ENCODE data around the gene CATSPERZ. TPM values are rescaled to one million over a fixed set of nuclear protein-coding genes. Genes with fewer than 3 reads are reported as not detected.
"Not testable (repeated sequence)": the region's sequence is repeated elsewhere in the genome, so short reads cannot be mapped to it uniquely, and the experiment has no call there.

Gene CATSPERZ
- total RNA-seq, 2 experiments from 2014 or later, result 0.39 TPM; not detected in 1

DNA sequence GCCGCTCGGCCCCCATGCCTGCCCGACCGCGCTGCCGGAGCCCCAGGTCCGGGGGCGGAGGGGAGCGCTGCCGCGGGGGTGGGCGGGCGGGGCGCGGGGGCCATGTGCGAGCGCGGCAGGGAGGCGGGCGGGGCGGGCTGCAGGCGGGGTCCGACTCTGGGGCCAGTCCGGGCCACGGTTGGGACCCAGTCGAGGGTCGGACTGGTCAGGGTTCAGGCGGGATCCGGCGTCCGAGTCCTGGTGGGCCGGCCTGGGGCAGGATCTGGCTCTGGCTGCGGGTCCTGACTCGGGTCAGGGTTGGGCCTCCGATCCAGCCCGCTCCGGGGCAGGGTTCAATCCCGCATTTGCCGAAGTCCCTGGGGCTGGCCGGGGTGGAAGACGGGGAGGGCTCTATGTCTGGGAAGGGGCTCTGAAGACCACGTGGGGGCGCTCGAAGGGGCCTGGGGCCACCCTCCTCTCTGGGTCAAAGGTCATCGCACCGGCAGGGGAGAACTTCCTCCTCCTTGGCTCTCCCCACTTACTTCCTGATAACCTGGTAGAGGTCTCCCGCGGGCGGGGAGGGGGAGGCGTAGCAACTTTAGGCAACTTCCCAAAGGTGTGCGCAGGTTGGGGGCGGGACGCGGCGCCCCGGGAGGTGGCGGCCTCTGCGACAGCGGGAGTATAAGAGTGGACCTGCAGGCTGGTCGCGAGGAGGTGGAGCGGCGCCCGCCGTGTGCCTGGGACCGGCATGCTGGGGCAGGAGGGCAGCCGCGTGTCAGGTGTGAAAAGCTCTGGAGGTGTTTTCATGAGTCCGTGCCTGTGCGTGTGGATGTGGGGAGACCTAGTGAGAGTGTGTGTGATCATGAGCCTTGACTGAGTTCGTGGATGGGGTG lies 5.8 kb downstream of the CATSPERZ start:
- ChIA-PET CTCF (interaction anchor here (0.9 to 2.8 kb wide), 5 partner anchors 22 to 473 kb away, joined by 3 to 27 read pairs (median 5); partner anchors contain the start of genes BAD, GPR137, PLCB3 and SF1), POLR2A (interaction anchor here (2.2 kb wide), 1 partner anchor 12 kb away, joined by 13 read pairs; the partner anchor contains the start of gene PRDX5)
- peaks cover 29% of the 10 kb centered on the region for H3K4me1 Mint-ChIP-seq
- DNase-seq (peak; percentile 81), ATAC-seq (peak; percentile 21)
- H3K27me3 Mint-ChIP-seq, result peaks cover under 1% of the 10 kb centered on the region
- peak overlapping the region; percentile 96 for H3K27ac Mint-ChIP-seq
- H3K4me3 Mint-ChIP-seq, result peak overlapping the region; percentile 100
- intact Hi-C loops (cut with DNase I, micrococcal nuclease), result loop anchor here (1.0 to 10.0 kb wide), 19 partner anchors 11 to 1421 kb away; partner anchors contain the start of genes CCDC88B (in 2 of the 2), FKBP2 (in 2 of the 2), GPR137 (in 2 of the 2) and TRMT112 (in 2 of the 2)
- no peaks in the 10 kb centered on the region for H3K9me3 Mint-ChIP-seq (ENCODE audit: low read depth)
- peaks cover 19% of the 10 kb centered on the region for H3K36me3 Mint-ChIP-seq (ENCODE audit: low read depth)

DNA sequence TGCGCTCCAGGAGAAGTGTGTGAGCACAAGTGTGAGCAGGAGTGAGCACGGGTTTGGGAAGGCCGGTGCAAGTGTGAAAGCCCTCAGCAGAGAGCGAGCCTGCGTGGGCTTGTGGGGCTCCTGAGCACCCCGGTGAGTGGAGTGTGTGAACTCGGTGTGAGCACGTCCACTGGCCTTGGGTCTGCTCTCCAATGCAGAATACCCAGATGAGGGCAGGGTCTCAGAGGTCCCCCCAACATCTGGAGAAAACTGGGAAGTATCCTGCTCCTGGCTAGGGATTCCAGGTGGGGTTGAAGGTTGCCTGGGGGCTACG lies 6.4 kb downstream of the CATSPERZ start:
- no peak for ATAC-seq
- ChIA-PET POLR2A (no interaction called here), CTCF (interaction anchor here (0.8 to 2.4 kb wide), 3 partner anchors 11 to 1499 kb away, joined by 3 to 5 read pairs (median 3); partner anchors contain the start of gene PRDX5)
- Mint-ChIP-seq H3K36me3 (ENCODE audit: low read depth) (peaks cover 19% of the 10 kb centered on the region), H3K27ac (peak overlapping the region; percentile 96), H3K4me3 (peak overlapping the region; percentile 100), H3K9me3 (ENCODE audit: low read depth) (no peaks in the 10 kb centered on the region), H3K4me1 (peaks cover 30% of the 10 kb centered on the region), H3K27me3 (no peaks in the 10 kb centered on the region)
- intact Hi-C loops (cut with DNase I, micrococcal nuclease), result loop anchor here (5.0 to 10.0 kb wide), 3 partner anchors 36 to 1422 kb away; partner anchors contain the start of genes CCDC88B (in 1 of the 2), OTUB1 (in 1 of the 2) and SLC3A2 (in 1 of the 2)
- no peak for DNase-seq

- intact Hi-C loops (cut with DNase I, micrococcal nuclease), result loop anchor here (5.0 to 10.0 kb wide), 3 partner anchors 35 to 1422 kb away; partner anchors contain the start of genes CCDC88B (in 1 of the 2), OTUB1 (in 1 of the 2) and SLC3A2 (in 1 of the 2)
- DNase-seq, result no peak
- Mint-ChIP-seq H3K4me1 (peaks cover 30% of the 10 kb centered on the region), H3K4me3 (peak overlapping the region; percentile 100), H3K9me3 (ENCODE audit: low read depth) (no peaks in the 10 kb centered on the region), H3K27me3 (no peaks in the 10 kb centered on the region), H3K36me3 (ENCODE audit: low read depth) (peaks cover 19% of the 10 kb centered on the region), H3K27ac (peak overlapping the region; percentile 96)
- ChIA-PET POLR2A (no interaction called here), CTCF (interaction anchor here (0.8 to 2.4 kb wide), 3 partner anchors 11 to 1499 kb away, joined by 3 to 5 read pairs (median 3); partner anchors contain the start of gene PRDX5)
- no peak for ATAC-seq
Measured at GRCh38 chr11:64306876-64307622, 6.9 kb downstream of the CATSPERZ start.

- H3K9me3 Mint-ChIP-seq (ENCODE audit: low read depth); H3K27me3 Mint-ChIP-seq; ATAC-seq; DNase-seq; POLR2A ChIA-PET: not testable (repeated sequence)
- Mint-ChIP-seq H3K27ac (peak overlapping the region; percentile 20), H3K4me3 (peak overlapping the region; percentile 38), H3K36me3 (ENCODE audit: low read depth) (peaks cover 19% of the 10 kb centered on the region), H3K4me1 (peaks cover 33% of the 10 kb centered on the region)
- intact Hi-C loops (cut with DNase I, micrococcal nuclease), result loop anchor here (5.0 to 10.0 kb wide), 3 partner anchors 35 to 1423 kb away; partner anchors contain the start of genes CCDC88B (in 1 of the 2), OTUB1 (in 1 of the 2) and SLC3A2 (in 1 of the 2)
- CTCF ChIA-PET, result interaction anchor here (0.5 to 2.4 kb wide), 2 partner anchors 10 to 971 kb away, joined by 3 to 5 read pairs; partner anchors contain the start of gene PRDX5
Measured at GRCh38 chr11:64307795-64308194, 7.6 kb downstream of the CATSPERZ start.

DNA sequence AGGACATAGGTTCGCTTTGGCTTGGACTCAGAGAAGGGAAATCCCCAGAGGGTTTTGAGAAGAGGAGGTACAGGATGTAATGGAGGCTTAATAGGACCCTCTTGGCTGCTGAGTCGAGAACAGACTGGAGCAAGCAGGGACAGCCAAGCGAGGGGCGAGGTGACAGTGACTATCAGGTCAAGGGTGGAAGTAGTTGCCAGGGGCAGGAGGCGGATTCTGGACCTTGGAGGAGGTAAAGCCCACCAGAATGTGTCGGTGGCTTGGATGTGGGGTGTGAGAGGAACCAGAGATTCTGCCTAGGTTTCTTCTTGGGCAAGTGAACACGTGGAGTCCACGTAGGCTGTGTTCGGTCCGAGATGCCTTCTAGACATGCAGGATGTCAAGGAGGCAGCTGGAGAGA lies 12.8 kb downstream of the CATSPERZ start:
- no peak overlapping the region for H3K4me3 Mint-ChIP-seq
- peaks cover 27% of the 10 kb centered on the region for H3K36me3 Mint-ChIP-seq (ENCODE audit: low read depth)
- H3K9me3 Mint-ChIP-seq (ENCODE audit: low read depth), result no peaks in the 10 kb centered on the region
- POLR2A ChIA-PET, result interaction anchor here (0.6 to 0.8 kb wide), 2 partner anchors 105 to 545 kb away, joined by 3 to 4 read pairs; no protein-coding TSS in a partner anchor
- H3K27me3 Mint-ChIP-seq, result no peaks in the 10 kb centered on the region
- DNase-seq (no peak), ATAC-seq (no peak)
- CTCF ChIA-PET, result no interaction called here
- H3K4me1 Mint-ChIP-seq, result peaks cover 26% of the 10 kb centered on the region
- intact Hi-C loops (cut with DNase I, micrococcal nuclease), result no loop called here
- peak overlapping the region; percentile 14 for H3K27ac Mint-ChIP-seq

DNA sequence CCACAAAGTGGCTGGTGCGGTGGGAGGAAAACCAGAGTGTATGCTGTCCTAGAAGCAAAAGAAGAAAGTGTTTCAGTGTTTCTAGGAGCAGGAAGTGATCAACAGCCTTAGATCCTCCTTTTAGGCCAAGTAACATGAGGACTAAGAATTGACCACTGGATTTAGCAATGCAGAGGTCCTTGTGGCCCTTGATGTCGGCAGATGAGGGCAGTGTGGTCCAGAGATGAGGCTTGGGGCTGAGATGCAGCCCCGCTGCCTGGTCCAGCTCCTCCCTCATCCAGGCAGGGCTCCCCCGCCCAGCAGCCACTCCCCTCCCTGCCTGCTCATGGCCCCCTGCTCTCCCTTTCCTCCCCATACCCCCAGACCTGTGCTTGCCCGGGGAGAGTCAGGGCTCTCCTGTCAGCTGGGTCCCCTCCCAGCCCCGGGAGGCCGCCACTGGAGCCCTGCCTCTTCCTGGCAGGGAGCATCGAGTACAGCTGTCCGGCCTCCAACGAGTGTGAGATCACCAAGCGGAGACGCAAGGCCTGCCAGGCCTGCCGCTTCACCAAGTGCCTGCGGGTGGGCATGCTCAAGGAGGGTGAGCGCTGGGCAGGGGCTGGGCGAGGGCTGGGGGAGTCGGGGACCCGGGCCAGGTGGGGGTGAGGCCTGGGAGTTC lies 13.5 kb downstream of the CATSPERZ start:
- CTCF ChIA-PET, result no interaction called here
- DNase-seq (no peak), ATAC-seq (no peak)
- intact Hi-C loops (cut with DNase I, micrococcal nuclease), result no loop called here
- Mint-ChIP-seq H3K27me3 (no peaks in the 10 kb centered on the region), H3K4me1 (peaks cover 26% of the 10 kb centered on the region), H3K27ac (peak overlapping the region; percentile 14), H3K4me3 (no peak overlapping the region), H3K36me3 (ENCODE audit: low read depth) (peaks cover 27% of the 10 kb centered on the region), H3K9me3 (ENCODE audit: low read depth) (no peaks in the 10 kb centered on the region)
- POLR2A ChIA-PET, result interaction anchor here (0.6 kb wide), 2 partner anchors 497 to 546 kb away, joined by 3 read pairs; partner anchors contain the start of gene MEN1

GRCh38 chr11:64314146-64314804 lies 14.1 kb downstream of the CATSPERZ start:
- ChIA-PET CTCF (no interaction called here), POLR2A (no interaction called here)
- ATAC-seq (no peak), DNase-seq (no peak)
- H3K4me1 Mint-ChIP-seq, result peaks cover 30% of the 10 kb centered on the region
- intact Hi-C loops (cut with DNase I, micrococcal nuclease), result no loop called here
- peak overlapping the region; percentile 6 for H3K27ac Mint-ChIP-seq
- H3K27me3 Mint-ChIP-seq, result no peaks in the 10 kb centered on the region
- no peak overlapping the region for H3K4me3 Mint-ChIP-seq
- peaks cover 27% of the 10 kb centered on the region for H3K36me3 Mint-ChIP-seq (ENCODE audit: low read depth)
- H3K9me3 Mint-ChIP-seq (ENCODE audit: low read depth), result no peaks in the 10 kb centered on the region

GRCh38 chr11:64314805-64315561 lies 14.8 kb downstream of the CATSPERZ start:
- Mint-ChIP-seq H3K27ac (peak overlapping the region; percentile 10), H3K4me3 (peak overlapping the region; percentile 26), H3K4me1 (peaks cover 32% of the 10 kb centered on the region), H3K9me3 (ENCODE audit: low read depth) (no peaks in the 10 kb centered on the region), H3K27me3 (no peaks in the 10 kb centered on the region), H3K36me3 (ENCODE audit: low read depth) (peaks cover 26% of the 10 kb centered on the region)
- ChIA-PET CTCF (no interaction called here), POLR2A (no interaction called here)
- ATAC-seq (no peak), DNase-seq (no peak)
- intact Hi-C loops (cut with DNase I, micrococcal nuclease), result loop anchor here (5.0 kb wide), 3 partner anchors 42 to 1588 kb away; partner anchors contain the start of genes HNRNPUL2 (in 1 of the 2), OTUB1 (in 1 of the 2), RPS6KA4 (in 1 of the 2) and TTC9C (in 1 of the 2)

- CTCF ChIA-PET, result interaction anchor here (0.6 to 3.3 kb wide), 5 partner anchors 12 to 90 kb away, joined by 3 to 36 read pairs (median 4); partner anchors contain the start of genes ESRRA and NUDT22
- not testable (repeated sequence) for ATAC-seq; H3K9me3 Mint-ChIP-seq (ENCODE audit: low read depth); DNase-seq; H3K27me3 Mint-ChIP-seq
- H3K36me3 Mint-ChIP-seq (ENCODE audit: low read depth), result peaks cover 28% of the 10 kb centered on the region
- H3K4me3 Mint-ChIP-seq, result peak overlapping the region; percentile 97
- peak overlapping the region; percentile 99 for H3K27ac Mint-ChIP-seq
- peaks cover 33% of the 10 kb centered on the region for H3K4me1 Mint-ChIP-seq
- POLR2A ChIA-PET, result interaction anchor here (0.5 to 0.8 kb wide), 3 partner anchors 364 to 1602 kb away, joined by 3 to 4 read pairs (median 3); no protein-coding TSS in a partner anchor
- intact Hi-C loops (cut with DNase I, micrococcal nuclease), result loop anchor here (2.0 to 5.0 kb wide), 4 partner anchors 41 to 1589 kb away; partner anchors contain the start of genes HNRNPUL2 (in 1 of the 2), OTUB1 (in 1 of the 2), RPS6KA4 (in 1 of the 2) and SAC3D1 (in 1 of the 2)
Measured at GRCh38 chr11:64315667-64316526, 15.7 kb downstream of the CATSPERZ start.
